Activated CD8-positive, alpha-beta memory T cell treated with anti-CD3 and anti-CD28 coated beads, Interleukin-2, amount 10 ng/mL, durations not matched to agents 7 days and 5 days (primary cell): ENCODE data around the gene DCHS1. TPM values are rescaled to one million over a fixed set of nuclear protein-coding genes. Genes with fewer than 3 reads are reported as not detected.

Experiments
- ATAC-seq: fragments of 150-1000 bp; cut with Tn5 transposase; one replicate; pipeline ENCODE4 v1.10.0; 2021; ENCODE audit warnings: moderate library complexity
- CTCF ChIA-PET: fragments of 350-600 bp; sonication (Branson Sonifier 250); formaldehyde crosslinking; loops from one replicate; lab custom pipeline; 2021; ENCODE audit warnings: antibody characterized with exemption; lab: Charles Lee
- DNase-seq: peaks from one replicate; pipeline ENCODE4 v3.0.0-alpha.2; 2020
- H3K27ac Mint-ChIP-seq: one replicate; pipeline ENCODE4 v1.8.0; 2021; ENCODE audit warnings: mild to moderate bottlenecking, mixed read lengths
- H3K27me3 Mint-ChIP-seq: one replicate; pipeline ENCODE4 v1.8.0; 2021; ENCODE audit warnings: mixed read lengths
- H3K36me3 Mint-ChIP-seq: one replicate; pipeline ENCODE4 v1.8.0; 2021; ENCODE audit warnings: mild to moderate bottlenecking, mixed read lengths
- H3K4me1 Mint-ChIP-seq: one replicate; pipeline ENCODE4 v1.8.0; 2021; ENCODE audit warnings: mixed read lengths
- H3K4me3 Mint-ChIP-seq: one replicate; pipeline ENCODE4 v1.8.0; 2021; ENCODE audit warnings: mild to moderate bottlenecking, moderate library complexity, mixed read lengths
- H3K9me3 Mint-ChIP-seq: one replicate; pipeline ENCODE4 v1.8.0; 2022; ENCODE audit warnings: low read depth, mixed read lengths
- total RNA-seq, 2 experiments: library from RNA; stranded (reverse); gene quantifications; one replicate each; pipeline ENCODE4 v1.2.3, GENCODE V29; 2021

Gene DCHS1
- total RNA-seq, 2 experiments from 2014 or later, result 0.14 to 0.32 TPM

DNA sequence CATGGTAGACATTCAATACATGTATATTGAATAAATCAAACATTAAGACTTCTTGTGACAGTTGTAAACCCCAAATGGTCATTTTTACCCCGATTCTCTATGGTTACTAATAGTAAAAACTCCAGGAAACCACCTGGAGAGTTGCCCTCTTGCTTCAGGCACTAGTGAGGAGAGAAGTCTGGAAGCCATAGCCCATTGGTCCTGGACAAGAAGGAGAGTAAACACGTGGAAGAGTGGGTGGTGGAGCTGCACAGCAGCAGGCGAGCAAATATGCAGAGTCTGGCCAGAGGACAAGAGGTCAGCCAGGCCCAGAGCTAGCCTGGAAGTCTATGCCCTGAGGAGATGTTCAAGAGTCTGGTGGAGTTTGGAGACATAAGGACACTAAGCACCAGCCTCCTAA lies 17.7 kb downstream of the DCHS1 start:
- no peak for DNase-seq
- Mint-ChIP-seq H3K36me3 (no peaks in the 10 kb centered on the region), H3K4me3 (no peak overlapping the region), H3K9me3 (no peaks in the 10 kb centered on the region), H3K4me1 (peaks cover 5% of the 10 kb centered on the region), H3K27me3 (no peaks in the 10 kb centered on the region), H3K27ac (no peak overlapping the region)
- CTCF ChIA-PET, result no interaction called here
- no peak for ATAC-seq

DNA sequence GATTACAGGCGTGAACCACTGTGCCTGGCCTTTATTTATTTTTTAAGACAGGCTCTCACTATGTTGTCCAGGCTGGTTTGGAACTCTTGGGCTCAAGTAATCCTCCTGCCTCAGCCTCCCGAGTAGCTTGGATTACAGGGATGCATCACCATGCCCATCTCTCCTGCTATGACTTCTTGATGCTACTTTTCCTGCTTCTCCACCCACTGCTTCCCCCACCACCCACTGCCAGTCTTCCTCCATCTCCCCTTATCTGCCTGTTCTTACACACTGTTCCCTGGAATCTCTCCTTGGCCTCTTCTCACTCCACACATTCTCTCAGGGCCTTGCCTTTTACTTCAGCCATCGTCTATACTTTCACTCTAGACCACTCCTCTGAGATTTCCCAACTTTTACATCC lies 19.1 kb downstream of the DCHS1 start:
- H3K27ac Mint-ChIP-seq, result no peak overlapping the region
- H3K4me1 Mint-ChIP-seq, result peaks cover 7% of the 10 kb centered on the region
- DNase-seq (no peak), ATAC-seq (no peak)
- CTCF ChIA-PET, result interaction anchor here (0.9 kb wide), 1 partner anchor 10 kb away, joined by 3 read pairs; no protein-coding TSS in a partner anchor
- no peak overlapping the region for H3K4me3 Mint-ChIP-seq
- H3K9me3 Mint-ChIP-seq, result no peaks in the 10 kb centered on the region
- no peaks in the 10 kb centered on the region for H3K36me3 Mint-ChIP-seq
- no peaks in the 10 kb centered on the region for H3K27me3 Mint-ChIP-seq

DNA sequence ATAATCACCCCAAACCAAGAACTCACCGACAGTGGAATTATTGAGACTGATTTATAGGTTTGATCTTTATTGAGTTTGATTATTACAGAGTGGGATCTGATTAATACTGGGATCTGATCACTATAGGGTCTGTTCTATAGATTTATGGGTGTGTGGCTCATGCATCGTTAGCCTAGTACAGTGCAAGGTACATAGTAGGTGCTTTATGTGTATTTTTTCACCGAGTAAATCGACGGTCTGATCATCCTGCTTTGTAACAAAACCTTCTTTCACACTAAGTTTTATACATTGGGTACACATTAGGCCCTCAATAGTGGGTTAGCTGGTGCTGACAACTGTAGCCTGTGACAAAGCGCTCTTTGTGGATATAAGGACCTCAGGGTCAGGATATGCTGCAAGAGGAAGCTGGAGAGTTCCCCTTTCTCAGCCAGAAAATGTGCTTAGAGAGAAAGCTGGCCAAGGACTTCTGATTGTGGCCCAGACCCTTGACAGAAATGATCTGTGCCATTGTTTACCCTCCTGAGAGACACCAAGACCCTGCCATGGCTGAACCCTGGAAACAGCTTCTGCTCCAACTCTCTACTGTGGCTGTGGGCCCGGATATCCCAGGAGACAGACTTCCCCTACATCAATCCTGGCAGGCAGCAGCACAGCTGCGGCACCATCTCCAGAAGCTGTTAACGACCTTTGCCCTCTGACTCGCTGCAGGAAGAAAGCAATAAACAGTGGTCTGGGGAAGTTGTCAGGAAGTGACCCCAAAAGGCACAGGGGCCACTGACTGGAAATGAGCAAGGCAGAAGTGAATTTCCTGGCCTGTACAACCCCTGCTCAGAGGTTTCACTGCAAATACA lies 20.3 kb downstream of the DCHS1 start:
- no peaks in the 10 kb centered on the region for H3K9me3 Mint-ChIP-seq
- no peak overlapping the region for H3K27ac Mint-ChIP-seq
- peaks cover 7% of the 10 kb centered on the region for H3K4me1 Mint-ChIP-seq
- H3K27me3 Mint-ChIP-seq, result no peaks in the 10 kb centered on the region
- ATAC-seq (no peak), DNase-seq (no peak)
- H3K36me3 Mint-ChIP-seq, result no peaks in the 10 kb centered on the region
- CTCF ChIA-PET, result interaction anchor here (0.6 to 1.1 kb wide), 2 partner anchors 32 to 104 kb away, joined by 3 to 5 read pairs; no protein-coding TSS in a partner anchor
- H3K4me3 Mint-ChIP-seq, result no peak overlapping the region

DNA sequence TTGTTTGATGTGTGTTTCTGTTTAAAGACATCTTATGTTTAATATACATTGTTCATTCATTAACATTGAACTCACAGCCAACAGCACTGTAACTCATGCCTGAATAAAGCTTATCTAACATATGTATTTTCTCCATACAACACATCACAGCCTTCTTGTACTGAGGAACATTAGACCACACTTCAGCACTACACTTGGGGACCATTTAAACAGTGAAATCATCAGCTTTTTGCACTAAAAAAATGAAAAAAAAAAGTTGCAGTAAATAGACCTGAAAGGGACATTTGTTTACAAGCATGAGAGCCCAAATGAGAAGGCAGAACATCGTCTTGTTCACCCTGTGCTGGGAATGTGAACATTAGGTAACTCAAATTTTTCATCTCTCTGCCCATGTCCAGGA lies 21.1 kb downstream of the DCHS1 start:
- Mint-ChIP-seq H3K4me3 (no peak overlapping the region), H3K9me3 (no peaks in the 10 kb centered on the region), H3K27me3 (no peaks in the 10 kb centered on the region), H3K4me1 (peaks cover 7% of the 10 kb centered on the region), H3K36me3 (no peaks in the 10 kb centered on the region), H3K27ac (no peak overlapping the region)
- DNase-seq (no peak), ATAC-seq (no peak)
- CTCF ChIA-PET, result interaction anchor here (0.6 to 1.1 kb wide), 2 partner anchors 33 to 271 kb away, joined by 4 to 5 read pairs; no protein-coding TSS in a partner anchor

DNA sequence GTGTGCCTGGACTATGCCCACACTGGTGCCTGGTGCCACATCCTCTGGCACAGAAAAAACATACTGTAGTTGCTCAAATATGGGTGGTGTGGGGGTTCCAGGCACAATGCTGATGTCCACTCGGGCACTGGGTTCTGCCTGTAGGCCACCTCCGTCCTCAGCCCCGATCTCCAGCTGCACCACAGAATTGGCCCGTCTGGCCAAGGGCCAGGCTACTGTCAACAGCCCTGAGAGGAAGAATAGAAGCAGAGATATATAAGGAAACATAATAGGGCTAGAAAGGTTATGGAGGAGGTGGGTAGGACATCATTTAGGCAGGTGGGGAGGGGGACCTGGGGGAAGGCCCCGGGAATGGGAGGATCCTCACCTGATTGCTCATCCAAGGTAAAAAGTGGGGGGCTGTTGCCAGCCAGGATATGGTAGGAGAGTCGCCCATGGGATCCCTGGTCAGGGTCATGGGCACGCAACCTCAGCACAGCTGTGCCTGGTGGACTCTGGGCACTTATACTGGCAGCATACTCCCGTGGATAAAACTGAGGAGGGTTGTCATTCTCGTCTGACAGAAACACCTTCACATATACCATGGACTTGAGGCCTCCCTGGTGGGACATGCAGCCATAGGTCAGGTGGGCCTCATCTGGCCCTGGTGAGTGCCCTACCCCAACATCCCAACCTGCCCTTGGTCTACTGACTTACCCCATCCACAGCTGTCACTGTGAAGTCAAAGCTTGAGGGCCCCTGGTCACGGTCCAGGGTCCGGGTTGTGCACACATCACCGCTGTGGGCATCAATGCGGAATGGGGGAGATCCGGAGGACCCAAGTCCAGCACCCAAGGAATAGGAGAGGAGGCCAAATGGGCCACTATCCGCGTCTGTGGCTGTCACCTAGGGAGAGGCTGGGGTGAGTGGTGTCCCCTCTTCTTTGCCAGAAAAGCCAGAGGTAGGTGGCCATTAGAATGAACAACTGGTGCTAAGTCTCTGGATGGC lies 21.9 kb downstream of the DCHS1 start:
- no peak overlapping the region for H3K27ac Mint-ChIP-seq
- ATAC-seq, result no peak
- CTCF ChIA-PET, result interaction anchor here (0.6 to 1.1 kb wide), 3 partner anchors 26 to 270 kb away, joined by 4 to 5 read pairs (median 4); no protein-coding TSS in a partner anchor

DNA sequence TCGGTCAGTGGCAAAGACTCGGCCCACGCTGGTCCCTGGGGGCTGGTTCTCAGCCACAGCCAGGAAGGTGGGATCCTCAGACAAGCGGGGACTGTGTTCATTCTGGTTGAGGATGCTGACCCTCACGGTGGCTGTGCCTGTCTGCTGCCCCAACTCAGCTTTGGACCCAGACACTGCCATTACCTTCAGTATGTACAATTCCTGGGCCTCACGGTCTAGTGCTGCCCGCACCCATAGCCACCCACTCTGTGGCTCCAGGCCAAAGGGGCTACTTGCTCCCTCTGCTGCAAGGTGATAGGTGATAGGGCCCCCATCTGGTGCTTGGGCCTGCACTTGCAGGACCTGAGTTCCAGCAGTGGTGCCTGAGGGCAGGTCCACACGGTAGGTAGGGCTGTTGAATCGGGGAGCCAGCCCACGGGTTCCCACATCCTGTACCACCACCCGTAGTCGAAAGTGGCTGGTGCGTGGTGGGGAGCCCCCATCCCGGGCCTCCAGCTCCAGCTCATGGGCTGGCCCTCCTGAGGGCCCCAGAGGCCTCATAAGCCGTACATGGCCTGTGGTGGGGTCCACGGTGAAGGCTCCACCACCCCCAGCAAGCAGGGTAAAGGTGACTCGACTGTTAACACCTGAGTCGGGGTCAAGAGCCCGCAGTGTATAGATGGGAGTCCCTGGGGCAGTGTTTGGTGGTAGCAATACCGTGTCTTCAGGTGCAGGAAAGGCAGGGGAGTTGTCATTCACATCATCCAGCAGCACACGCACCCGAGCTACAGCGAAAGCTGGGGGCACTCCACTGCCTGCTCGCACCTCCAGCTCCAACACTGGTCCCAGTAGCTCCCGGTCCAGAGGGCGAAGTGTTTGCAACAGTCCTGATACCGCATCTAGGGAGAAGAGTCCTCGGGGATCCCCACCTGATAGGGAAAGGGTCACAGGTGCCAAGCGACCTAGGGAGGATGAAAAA lies 23.2 kb downstream of the DCHS1 start:
- no peak overlapping the region for H3K27ac Mint-ChIP-seq
- no peaks in the 10 kb centered on the region for H3K36me3 Mint-ChIP-seq
- no peaks in the 10 kb centered on the region for H3K27me3 Mint-ChIP-seq
- peaks cover 11% of the 10 kb centered on the region for H3K4me1 Mint-ChIP-seq
- no peak overlapping the region for H3K4me3 Mint-ChIP-seq
- CTCF ChIA-PET, result interaction anchor here (0.7 to 2.2 kb wide), 2 partner anchors 28 to 101 kb away, joined by 4 to 5 read pairs; no protein-coding TSS in a partner anchor
- ATAC-seq (no peak), DNase-seq (no peak)
- no peaks in the 10 kb centered on the region for H3K9me3 Mint-ChIP-seq

More for the DNA sequence above, 21.9 kb downstream of the DCHS1 start:
- DNase-seq, result no peak
- H3K4me1 Mint-ChIP-seq, result peaks cover 2% of the 10 kb centered on the region
- H3K4me3 Mint-ChIP-seq, result no peak overlapping the region
- H3K9me3 Mint-ChIP-seq, result no peaks in the 10 kb centered on the region
- no peaks in the 10 kb centered on the region for H3K27me3 Mint-ChIP-seq
- no peaks in the 10 kb centered on the region for H3K36me3 Mint-ChIP-seq

DNA sequence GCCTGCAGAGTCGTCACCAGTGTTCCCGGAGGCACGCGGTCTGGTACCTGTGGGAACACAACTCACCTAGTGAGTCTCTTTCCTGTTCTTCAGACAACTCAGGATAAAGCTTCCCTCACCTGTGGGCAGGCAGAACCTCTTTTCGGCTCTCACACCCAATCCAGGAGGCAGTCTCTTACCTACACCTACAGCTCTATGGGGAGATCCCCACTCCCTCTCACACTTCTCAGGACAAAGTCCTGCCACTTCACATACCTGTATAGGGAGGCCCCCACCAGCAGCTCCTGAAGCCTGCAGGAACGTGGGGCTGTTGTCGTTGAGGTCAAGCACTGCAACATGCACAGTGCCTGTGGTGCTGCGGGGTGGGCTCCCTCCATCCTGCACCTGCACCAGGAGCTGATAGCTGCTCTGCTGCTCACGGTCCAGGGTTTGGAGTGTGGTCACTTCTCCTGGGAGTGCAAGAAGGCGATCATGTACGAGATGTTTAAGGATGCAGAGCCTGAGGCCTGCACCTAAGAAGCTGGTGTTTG lies 24.2 kb downstream of the DCHS1 start:
- Mint-ChIP-seq H3K36me3 (no peaks in the 10 kb centered on the region), H3K27ac (no peak overlapping the region), H3K4me1 (peaks cover 20% of the 10 kb centered on the region), H3K27me3 (no peaks in the 10 kb centered on the region), H3K4me3 (no peak overlapping the region), H3K9me3 (no peaks in the 10 kb centered on the region)
- CTCF ChIA-PET, result interaction anchor here (2.2 kb wide), 1 partner anchor 100 kb away, joined by 5 read pairs; no protein-coding TSS in a partner anchor
- DNase-seq (no peak), ATAC-seq (no peak)

DNA sequence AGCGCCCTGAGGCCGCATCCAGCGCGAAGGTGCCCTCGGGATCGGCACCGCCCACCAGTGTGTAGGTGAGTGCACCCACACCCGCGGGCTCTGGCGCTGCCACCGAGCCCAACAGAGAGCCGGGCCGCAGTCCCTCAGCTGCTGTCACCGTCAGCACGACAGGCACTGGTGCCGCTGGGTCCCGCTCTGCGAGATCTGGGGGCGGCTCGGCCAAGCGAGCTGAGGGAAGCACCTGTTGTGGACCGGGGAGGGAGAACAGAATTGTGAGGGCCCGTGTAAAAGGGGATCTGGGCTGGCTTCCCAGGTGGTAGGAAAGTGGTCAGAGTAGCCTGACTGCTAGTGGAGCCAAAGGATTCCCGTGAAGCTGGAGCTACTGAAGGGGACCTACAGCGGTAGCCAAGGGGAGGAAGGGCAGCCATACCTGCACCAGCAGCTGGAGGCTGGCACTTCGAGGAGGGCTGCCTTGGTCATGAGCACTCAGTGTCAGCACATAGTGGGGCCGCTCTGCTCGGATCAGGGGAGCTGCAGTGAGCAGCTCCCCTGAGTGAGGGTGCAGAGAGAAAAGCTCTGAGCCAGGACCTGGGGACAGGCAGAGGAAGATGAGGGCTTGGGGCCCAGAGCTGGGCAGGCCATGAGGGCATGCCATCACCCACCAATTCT lies 24.8 kb downstream of the DCHS1 start:
- no peak overlapping the region for H3K27ac Mint-ChIP-seq
- H3K36me3 Mint-ChIP-seq, result no peaks in the 10 kb centered on the region
- ATAC-seq (no peak), DNase-seq (no peak)
- H3K4me1 Mint-ChIP-seq, result peaks cover 21% of the 10 kb centered on the region
- CTCF ChIA-PET, result interaction anchor here (2.2 kb wide), 1 partner anchor 100 kb away, joined by 5 read pairs; no protein-coding TSS in a partner anchor
- H3K27me3 Mint-ChIP-seq, result no peaks in the 10 kb centered on the region
- no peaks in the 10 kb centered on the region for H3K9me3 Mint-ChIP-seq
- no peak overlapping the region for H3K4me3 Mint-ChIP-seq

DNA sequence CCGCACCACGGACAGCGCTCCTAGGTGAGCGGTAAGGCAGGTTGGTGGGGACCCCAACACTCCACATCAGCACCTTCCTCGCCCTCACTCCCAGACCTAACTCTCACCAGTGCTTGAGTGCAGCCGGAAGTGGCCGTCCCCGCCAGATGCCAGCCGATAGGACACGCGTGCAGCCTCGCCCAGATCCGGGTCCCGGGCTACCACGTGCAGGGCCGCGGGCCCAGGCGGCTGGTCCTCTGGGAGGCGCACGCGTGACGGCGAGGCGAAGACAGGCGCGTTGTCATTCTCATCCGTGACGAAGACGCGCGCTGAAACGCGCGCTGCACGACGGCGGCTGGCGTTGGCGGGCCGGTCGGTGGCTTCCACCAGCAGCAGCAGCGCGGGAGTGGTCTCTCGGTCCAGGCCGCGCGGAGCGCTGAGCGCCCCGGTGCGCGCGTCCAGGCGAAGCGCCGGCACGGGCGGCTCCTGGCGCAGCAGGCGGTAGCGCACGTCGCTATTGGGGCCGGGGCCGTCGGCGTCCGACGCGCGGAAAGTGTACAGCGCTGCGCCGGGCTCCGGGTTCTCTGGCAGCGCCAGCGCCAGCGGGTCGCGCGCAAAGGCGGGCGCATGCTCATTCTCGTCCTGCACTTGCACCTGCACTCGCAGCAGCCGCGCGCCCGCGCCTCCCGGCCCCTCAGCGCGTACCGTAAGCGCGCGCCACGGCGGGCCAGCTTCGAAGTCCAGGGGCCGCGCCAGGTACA lies 25.5 kb downstream of the DCHS1 start:
- H3K4me1 Mint-ChIP-seq, result peaks cover 21% of the 10 kb centered on the region
- no peaks in the 10 kb centered on the region for H3K36me3 Mint-ChIP-seq
- ATAC-seq (no peak), DNase-seq (no peak)
- no peaks in the 10 kb centered on the region for H3K9me3 Mint-ChIP-seq
- H3K27ac Mint-ChIP-seq, result no peak overlapping the region
- CTCF ChIA-PET, result interaction anchor here (2.2 kb wide), 1 partner anchor 99 kb away, joined by 5 read pairs; no protein-coding TSS in a partner anchor
- no peaks in the 10 kb centered on the region for H3K27me3 Mint-ChIP-seq
- no peak overlapping the region for H3K4me3 Mint-ChIP-seq

DNA sequence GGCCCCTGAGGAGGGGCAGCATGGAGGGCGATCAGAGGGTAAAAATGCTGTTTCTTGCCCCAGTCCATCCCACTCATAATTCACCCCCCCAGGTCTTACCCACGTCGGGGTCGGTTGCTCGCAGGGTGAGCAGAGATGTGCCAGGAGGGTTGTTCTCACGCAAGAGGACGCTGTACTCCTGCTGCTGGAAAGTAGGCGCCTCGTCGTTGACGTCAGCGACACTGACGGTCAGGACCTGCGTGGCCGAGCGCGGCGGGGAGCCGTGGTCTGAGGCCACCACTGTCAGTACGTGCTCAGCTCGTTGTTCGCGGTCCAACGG lies 26.1 kb downstream of the DCHS1 start:
- Mint-ChIP-seq H3K27ac (no peak overlapping the region), H3K4me3 (no peak overlapping the region), H3K27me3 (no peaks in the 10 kb centered on the region), H3K9me3 (no peaks in the 10 kb centered on the region), H3K36me3 (no peaks in the 10 kb centered on the region), H3K4me1 (peaks cover 21% of the 10 kb centered on the region)
- ATAC-seq (no peak), DNase-seq (no peak)
- CTCF ChIA-PET, result interaction anchor here (1.0 to 1.4 kb wide), 3 partner anchors 11 to 39 kb away, joined by 4 to 7 read pairs (median 4); partner anchors contain the start of gene TPP1

DNA sequence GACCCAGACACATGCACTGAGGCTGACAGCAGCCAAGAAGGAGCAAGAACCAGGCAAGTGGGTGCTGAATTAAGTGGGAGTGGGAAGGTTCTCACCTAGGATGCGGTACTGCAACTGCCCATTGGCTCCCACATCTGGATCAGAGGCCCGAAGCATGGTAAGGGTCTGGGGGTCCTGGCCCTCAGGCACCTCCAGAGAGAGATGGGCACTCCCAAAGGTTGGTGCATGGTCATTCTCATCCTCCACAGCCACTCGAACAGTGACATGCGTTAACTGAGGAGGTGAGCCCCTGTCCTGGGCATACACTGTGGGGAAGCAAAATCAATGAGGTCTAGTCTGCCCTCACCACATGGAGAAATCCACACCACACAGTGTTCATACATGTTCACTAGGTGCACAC lies 27.1 kb downstream of the DCHS1 start:
- DNase-seq (no peak), ATAC-seq (no peak)
- Mint-ChIP-seq H3K27me3 (no peaks in the 10 kb centered on the region), H3K4me1 (peaks cover 21% of the 10 kb centered on the region), H3K4me3 (no peak overlapping the region), H3K27ac (no peak overlapping the region), H3K36me3 (no peaks in the 10 kb centered on the region), H3K9me3 (no peaks in the 10 kb centered on the region)
- CTCF ChIA-PET, result interaction anchor here (1.0 to 1.4 kb wide), 5 partner anchors 10 to 55 kb away, joined by 3 to 7 read pairs (median 4); partner anchors contain the start of genes MRPL17 and TPP1
